Hepatocyte (in vitro differentiated cells): ENCODE data around the gene GRIK4. TPM values are rescaled to one million over a fixed set of nuclear protein-coding genes. Genes with fewer than 3 reads are reported as not detected.

ENCODE experiments used
- DNase-seq: peaks from one replicate; pipeline ENCODE4 v3.0.0-alpha.2; 2016; ENCODE audit warnings: low spot score
- H2AFZ ChIP-seq: fragments of 200-600 bp; sonication (generic); 2 replicates; pipeline ENCODE4 v1.6.0; 2016; ENCODE audit warnings: antibody characterized with exemption, mild to moderate bottlenecking
- H3K27ac ChIP-seq: fragments of 200-600 bp; sonication (generic); 2 replicates; pipeline ENCODE4 v1.5.1; 2016; ENCODE audit warnings: mild to moderate bottlenecking
- H3K27me3 ChIP-seq: fragments of 200-600 bp; sonication (generic); 2 replicates; pipeline ENCODE4 v1.6.1; 2016
- H3K36me3 ChIP-seq: fragments of 200-600 bp; sonication (generic); replicated peaks from 2 replicates; pipeline ENCODE4 v1.5.1; 2016; ENCODE audit warnings: low read depth; ENCODE audit not compliant: insufficient read depth
- H3K4me1 ChIP-seq: fragments of 200-600 bp; sonication (generic); 2 replicates; pipeline ENCODE4 v1.5.1; 2016; ENCODE audit warnings: mild to moderate bottlenecking, moderate library complexity; ENCODE audit not compliant: insufficient read depth
- H3K4me2 ChIP-seq: fragments of 200-600 bp; sonication (generic); 2 replicates; pipeline ENCODE4 v1.6.0; 2016
- H3K4me3 ChIP-seq: fragments of 200-600 bp; sonication (generic); 2 replicates; pipeline ENCODE4 v1.5.1; 2016; ENCODE audit warnings: mild to moderate bottlenecking
- H3K79me2 ChIP-seq: fragments of 200-600 bp; sonication (generic); 2 replicates; pipeline ENCODE4 v1.6.0; 2017; ENCODE audit warnings: mild to moderate bottlenecking
- H3K9me2 ChIP-seq: fragments of 200-600 bp; sonication (generic); replicated peaks from 2 replicates; pipeline ENCODE4 v1.6.0; 2017; ENCODE audit warnings: mild to moderate bottlenecking; ENCODE audit not compliant: insufficient read depth
- H3K9me3 ChIP-seq: fragments of 200-600 bp; sonication (generic); 2 replicates; pipeline ENCODE4 v1.5.1; 2016; ENCODE audit warnings: low read depth, mild to moderate bottlenecking
- H4K20me1 ChIP-seq: fragments of 200-600 bp; sonication (generic); 2 replicates; pipeline ENCODE4 v1.6.0; 2016; ENCODE audit warnings: mild to moderate bottlenecking; ENCODE audit not compliant: insufficient read depth, poor library complexity, severe bottlenecking
- CTCF ChIP-seq: fragments of 200-600 bp; sonication (generic); IDR thresholded peaks from 2 replicates; pipeline ENCODE4 v1.5.1; 2016; ENCODE audit warnings: antibody characterized with exemption, mild to moderate bottlenecking; ENCODE audit not compliant: poor library complexity
- EZH2 ChIP-seq: fragments of 200-600 bp; sonication (generic); IDR thresholded peaks from 2 replicates; pipeline ENCODE4 v1.6.1; 2016; ENCODE audit warnings: antibody characterized with exemption, mild to moderate bottlenecking, borderline replicate concordance
- EZH2phosphoT487 ChIP-seq: fragments of 200-600 bp; sonication (generic); IDR thresholded peaks from one replicate; pipeline ENCODE4 v1.6.1; 2018; ENCODE audit warnings: antibody characterized with exemption, mild to moderate bottlenecking, low read depth, moderate library complexity; ENCODE audit not compliant: unreplicated experiment, severe bottlenecking
- WGBS: methylation state at CpG from one replicate; pipeline ENCODE4 v1.1.6; 2016; ENCODE audit warnings: low lambda C conversion rate; ENCODE audit errors: missing lambda C conversion rate; 5-methylcytosine and 5-hydroxymethylcytosine counted together
- polyA plus RNA-seq: library from polyadenylated mRNA; unstranded; fragments of >200 nt; fragmentation: Nextera tagmentation; extraction: Ambion mirVana; gene quantifications from 2 replicates; pipeline ENCODE4 v1.2.1, GENCODE V29; 2016
- total RNA-seq: library from RNA; depleted of rRNA; stranded (reverse); fragments of >200 nt; gene quantifications from 2 replicates; pipeline ENCODE4 v1.2.3, GENCODE V29; 2014

GRIK4 gene
- total and polyA plus RNA-seq, 2 experiments from 2014 or later = 1.5 to 2.3 TPM

GRCh38 chr11:120827198-120827597 lies 315.6 kb downstream of the GRIK4 start:
- Histone ChIP-seq H3K79me2 (no peaks in the 10 kb centered on the region), H3K9me3 (no peaks in the 10 kb centered on the region), H3K36me3 (no peaks in the 10 kb centered on the region), H4K20me1 (no peaks in the 10 kb centered on the region), H3K27ac (no peak overlapping the region), H2AFZ (no peak overlapping the region), H3K4me3 (no peak overlapping the region), H3K4me1 (no peaks in the 10 kb centered on the region), H3K9me2 (no peaks in the 10 kb centered on the region), H3K27me3 (no peaks in the 10 kb centered on the region), H3K4me2 (no peak overlapping the region)
- 89% methylated on average over 7 of the region's 7 CpGs for WGBS
- TF ChIP-seq CTCF (no peak), EZH2 (no peak), EZH2phosphoT487 (no peak)
- no peak for DNase-seq

GRCh38 chr11:120827820-120828219 lies 316.3 kb downstream of the GRIK4 start:
- Histone ChIP-seq H4K20me1 (no peaks in the 10 kb centered on the region), H3K36me3 (no peaks in the 10 kb centered on the region), H3K79me2 (no peaks in the 10 kb centered on the region), H3K9me2 (no peaks in the 10 kb centered on the region), H3K27me3 (no peaks in the 10 kb centered on the region), H3K4me1 (peaks cover 3% of the 10 kb centered on the region), H2AFZ (no peak overlapping the region), H3K27ac (no peak overlapping the region), H3K4me2 (no peak overlapping the region), H3K4me3 (no peak overlapping the region), H3K9me3 (no peaks in the 10 kb centered on the region)
- WGBS = 84% methylated on average over 3 of the region's 3 CpGs
- TF ChIP-seq CTCF (no peak), EZH2phosphoT487 (no peak), EZH2 (no peak)
- no peak for DNase-seq

GRCh38 chr11:120828847-120829246 lies 317.3 kb downstream of the GRIK4 start:
- no peaks in the 10 kb centered on the region for H4K20me1 ChIP-seq
- H3K36me3 ChIP-seq = no peaks in the 10 kb centered on the region
- H3K9me2 ChIP-seq = no peaks in the 10 kb centered on the region
- no peaks in the 10 kb centered on the region for H3K9me3 ChIP-seq
- no peaks in the 10 kb centered on the region for H3K79me2 ChIP-seq
- no peak overlapping the region for H3K4me3 ChIP-seq
- no peak for TF ChIP-seq EZH2
- TF ChIP-seq CTCF = no peak
- no peak for TF ChIP-seq EZH2phosphoT487
- no peak overlapping the region for H2AFZ ChIP-seq
- H3K27ac ChIP-seq = no peak overlapping the region
- H3K4me2 ChIP-seq = no peak overlapping the region
- no peaks in the 10 kb centered on the region for H3K27me3 ChIP-seq
- WGBS = 64% methylated on average over 5 of the region's 5 CpGs
- DNase-seq = no peak
- H3K4me1 ChIP-seq = peaks cover 10% of the 10 kb centered on the region
